CMK (cell line): ENCODE results near the gene NTMT1.

ENCODE experiments used
- DNase-seq: peaks from one replicate; pipeline ENCODE4 v3.0.0-alpha.2; 2010; ENCODE audit warnings: low read depth

The NTMT1 gene

GRCh38 chr9:129597355-129598088, 28.4 kb upstream of the NTMT1 start:
- peak; percentile 32 for DNase-seq

- no peak for DNase-seq
These were observed 27.8 kb upstream of the NTMT1 start for GRCh38 chr9:129598089-129598596.

DNA sequence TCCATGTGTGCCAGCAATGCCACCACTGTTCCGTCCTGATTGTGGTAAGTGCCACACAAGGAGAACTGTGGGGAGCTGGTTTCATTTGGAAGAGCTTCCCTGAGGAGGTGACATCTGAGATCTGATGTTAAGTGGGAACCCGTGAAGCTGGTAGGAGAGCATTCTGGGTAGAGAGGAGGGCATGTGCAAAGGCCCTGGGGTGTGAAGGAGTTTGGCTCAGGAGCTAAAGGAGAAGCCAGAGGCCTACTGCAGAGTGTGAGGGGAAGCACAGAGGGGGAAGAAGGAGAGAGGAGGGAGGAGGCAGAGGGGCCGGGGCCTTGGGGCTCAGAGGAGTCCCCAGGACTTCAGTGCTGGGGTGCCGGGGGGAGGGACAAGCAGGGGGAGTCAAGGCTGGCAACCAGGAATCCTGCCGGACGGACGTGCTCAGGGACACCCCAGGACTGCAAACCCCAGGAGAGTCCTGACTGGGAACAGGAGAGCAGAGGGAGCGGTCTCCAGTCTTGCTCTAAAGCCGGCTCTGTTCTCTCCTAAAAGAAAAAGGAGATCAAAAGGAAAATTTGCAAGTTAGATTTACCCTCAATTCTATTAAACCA, 24.8 kb upstream of the NTMT1 start:
- no peak for DNase-seq

GRCh38 chr9:129602598-129603415, 23.2 kb upstream of the NTMT1 start:
- peak; percentile 37 for DNase-seq

DNA sequence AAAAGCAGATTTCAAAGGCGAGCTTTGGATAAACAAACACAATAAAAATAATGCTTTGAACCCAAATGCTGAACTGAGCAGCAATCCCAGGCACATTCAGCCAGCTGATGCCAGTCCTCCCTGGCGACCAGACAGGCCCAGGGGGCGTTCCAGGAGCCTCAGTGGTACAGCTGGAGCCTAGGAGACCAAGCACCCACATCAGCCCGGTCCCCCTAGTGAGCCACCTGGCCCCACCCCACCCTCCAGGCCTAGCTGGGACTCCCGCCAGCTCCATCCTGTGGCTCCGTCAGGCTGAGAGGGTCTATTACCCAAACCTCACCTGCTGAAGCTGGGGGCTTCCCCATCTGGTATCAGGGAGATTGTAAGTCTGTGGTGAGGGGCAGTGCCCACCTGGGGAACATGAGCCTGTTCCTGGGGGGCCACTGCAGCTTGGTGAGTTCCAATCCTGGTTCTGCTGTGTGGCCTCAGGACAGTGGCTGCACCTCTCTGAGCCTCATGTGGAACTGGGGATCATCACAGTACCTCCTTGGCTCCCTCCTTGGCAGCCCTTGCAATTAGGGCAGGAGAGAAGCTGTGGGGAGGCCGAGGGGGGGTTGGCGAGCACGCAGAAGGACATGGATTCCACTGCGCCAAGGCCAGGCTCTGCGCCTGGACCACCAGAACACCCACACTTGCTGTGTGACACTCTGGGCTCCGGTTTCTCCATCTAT, 21.8 kb upstream of the NTMT1 start:
- DNase-seq, result no peak

DNA sequence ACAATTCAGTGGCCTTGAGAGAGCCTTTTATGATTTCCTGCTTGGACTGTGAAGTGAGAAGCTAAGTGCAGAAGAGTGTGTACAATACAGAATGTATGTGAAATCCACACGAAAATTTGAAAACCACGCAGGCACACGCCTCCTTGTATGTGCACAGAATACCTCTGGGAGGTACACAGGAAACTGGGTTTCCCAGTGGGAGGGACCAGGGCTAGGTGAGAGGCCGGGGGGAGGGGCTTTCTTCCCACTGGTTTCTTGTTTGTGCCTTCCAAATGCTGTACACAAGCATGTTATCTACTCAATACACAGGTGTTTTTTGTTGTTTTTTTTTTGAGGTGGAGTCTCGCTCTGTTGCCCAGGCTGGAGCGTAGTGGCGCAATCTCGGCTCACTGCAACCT, 21.2 kb upstream of the NTMT1 start:
- DNase-seq, result no peak

- DNase-seq, result no peak
These were observed 19.6 kb upstream of the NTMT1 start for GRCh38 chr9:129606161-129607026.

- no peak for DNase-seq
These were observed 19.0 kb upstream of the NTMT1 start for GRCh38 chr9:129607027-129607387.

DNA sequence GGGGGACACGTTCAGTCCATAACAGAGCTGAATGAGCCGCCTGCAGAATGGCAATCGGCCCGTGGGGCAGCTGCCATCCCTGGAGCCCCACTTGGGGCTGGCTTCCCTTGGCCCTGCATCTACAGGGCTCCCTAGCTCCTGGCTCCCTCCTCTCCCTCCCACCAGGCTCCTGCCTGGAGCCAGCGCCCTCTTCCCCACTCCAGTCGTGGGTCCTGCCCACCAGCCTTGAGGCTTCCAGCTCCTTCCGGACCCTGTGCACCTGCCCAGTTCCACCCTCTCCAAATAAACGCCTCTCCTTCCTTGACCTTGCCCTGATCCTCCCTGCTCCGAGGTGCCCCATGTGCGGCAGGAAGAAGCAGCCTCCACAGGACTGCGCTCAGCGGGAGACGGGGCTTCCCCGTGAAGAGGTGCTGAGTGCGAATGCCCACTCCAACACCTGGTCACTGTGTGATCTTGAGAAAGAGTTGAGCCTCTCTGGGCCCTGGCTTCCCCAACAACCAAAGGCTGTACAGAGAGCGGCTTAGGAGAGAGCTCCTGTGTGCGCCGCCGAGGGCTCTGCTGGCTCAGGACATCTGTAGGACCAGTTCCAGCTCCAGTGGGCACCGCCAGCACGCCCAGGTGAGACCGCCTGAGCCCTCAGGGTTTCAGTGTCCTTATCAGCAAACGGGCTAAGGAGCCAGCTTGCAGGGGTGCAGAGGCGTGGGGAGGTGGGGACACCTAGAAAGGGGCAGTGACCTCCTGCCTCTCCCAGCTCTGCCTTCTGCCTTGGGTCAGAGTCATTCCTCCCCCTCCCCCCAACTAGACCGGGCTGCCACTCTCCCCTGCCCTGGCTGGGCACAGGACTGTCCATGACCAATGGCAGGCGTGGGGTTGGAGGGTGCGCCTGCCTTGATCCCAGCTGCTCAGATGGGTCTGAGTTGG, 17.1 kb upstream of the NTMT1 start:
- DNase-seq, result no peak

DNA sequence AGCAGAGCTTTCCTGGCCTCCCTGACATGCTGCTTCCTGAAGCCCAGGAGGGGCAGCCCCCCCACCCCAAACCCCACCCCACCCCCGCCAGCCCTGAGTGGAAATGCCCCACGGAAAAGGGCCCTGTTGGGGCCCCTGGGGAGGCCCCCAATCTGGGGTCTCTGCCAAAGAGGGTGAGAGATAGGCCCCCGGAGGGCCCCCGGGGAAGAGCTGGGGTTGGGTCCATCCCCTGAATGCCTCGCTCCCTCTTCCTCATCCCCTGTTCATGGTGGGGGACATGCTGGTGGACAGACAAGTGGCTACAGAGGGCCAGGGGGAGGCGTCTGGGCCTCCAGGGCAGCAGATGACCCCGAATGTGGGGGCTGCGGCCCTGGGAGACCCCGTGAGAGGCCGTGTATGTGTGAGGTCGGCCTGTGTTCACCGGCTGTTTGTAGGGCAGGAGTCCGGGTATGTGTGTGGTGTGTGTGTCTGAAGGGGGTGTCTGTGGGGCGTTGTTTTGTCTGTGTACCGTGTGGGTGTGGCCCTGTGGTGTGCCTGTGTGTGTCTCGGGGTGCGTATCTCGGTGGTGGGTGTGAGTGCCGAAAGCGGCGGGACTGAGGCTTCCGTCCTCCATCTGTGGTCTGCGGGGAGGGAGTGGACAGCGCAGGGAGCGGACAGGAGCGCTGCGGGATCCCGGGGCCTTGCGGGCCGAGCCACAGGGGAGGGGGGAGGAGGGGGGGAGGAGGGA, 16.3 kb upstream of the NTMT1 start:
- DNase-seq, result peak; percentile 63

DNA sequence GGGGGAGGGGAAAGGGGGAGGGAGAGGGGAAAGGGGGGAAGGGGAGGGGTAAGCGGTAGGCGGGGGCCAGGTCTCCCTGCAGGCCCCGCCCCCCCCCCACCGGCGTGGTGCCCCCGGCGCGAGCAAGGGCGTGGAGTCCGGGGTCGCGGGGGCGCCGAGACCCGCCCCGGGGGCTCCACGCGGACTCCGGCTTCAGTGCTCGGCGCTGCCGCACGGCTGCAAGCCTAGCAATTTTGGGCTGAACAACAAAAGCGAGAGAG, 15.8 kb upstream of the NTMT1 start:
- DNase-seq, result no peak

GRCh38 chr9:129610473-129611306, 15.3 kb upstream of the NTMT1 start:
- no peak for DNase-seq

GRCh38 chr9:129611307-129611800, 14.6 kb upstream of the NTMT1 start:
- no peak for DNase-seq

DNA sequence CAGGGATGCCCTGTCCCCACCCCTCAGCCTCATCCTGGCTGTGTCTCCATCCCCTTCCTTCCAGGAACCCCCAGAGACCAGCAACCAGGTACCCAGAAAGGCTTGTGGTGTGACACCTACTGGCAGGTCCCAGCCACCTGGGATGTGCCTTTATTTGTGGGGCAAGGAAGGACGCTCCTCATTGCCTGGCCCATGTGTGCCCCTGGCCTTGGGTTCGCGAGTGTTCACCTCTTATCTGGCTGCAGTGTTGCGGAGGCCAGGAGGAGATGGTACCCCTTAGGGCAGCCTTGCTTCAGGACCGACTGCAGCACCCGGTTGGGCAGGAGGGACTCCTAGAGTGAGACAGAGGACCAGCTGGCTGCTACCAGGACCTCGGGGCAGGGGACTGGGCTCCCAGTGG, 13.8 kb upstream of the NTMT1 start:
- no peak for DNase-seq

GRCh38 chr9:129612815-129613519, 13.0 kb upstream of the NTMT1 start:
- DNase-seq, result no peak

GRCh38 chr9:129613520-129614175, 12.3 kb upstream of the NTMT1 start:
- no peak for DNase-seq

DNA sequence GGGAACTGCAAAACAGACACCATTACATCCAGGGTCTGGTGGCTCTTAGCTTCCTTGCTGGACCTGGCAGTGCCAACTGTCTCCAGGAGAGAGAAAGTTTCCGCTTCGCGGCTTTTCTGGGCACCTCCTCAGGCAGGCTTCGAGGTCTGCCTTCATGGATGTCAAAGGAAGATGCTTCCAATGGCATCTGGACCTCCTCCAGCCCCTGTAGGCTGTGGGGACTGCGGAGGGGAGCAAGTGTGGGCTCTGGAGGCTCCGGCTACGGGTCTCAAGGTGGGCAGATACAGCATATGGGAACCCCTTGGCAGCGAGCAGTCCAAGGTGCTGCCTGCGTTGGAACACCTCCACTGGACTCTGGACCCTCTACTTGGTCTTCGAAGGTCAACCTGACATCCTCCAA, 11.0 kb upstream of the NTMT1 start:
- no peak for DNase-seq
